Measurements from ENCODE around the gene MBNL3.

Gene MBNL3, protein sequence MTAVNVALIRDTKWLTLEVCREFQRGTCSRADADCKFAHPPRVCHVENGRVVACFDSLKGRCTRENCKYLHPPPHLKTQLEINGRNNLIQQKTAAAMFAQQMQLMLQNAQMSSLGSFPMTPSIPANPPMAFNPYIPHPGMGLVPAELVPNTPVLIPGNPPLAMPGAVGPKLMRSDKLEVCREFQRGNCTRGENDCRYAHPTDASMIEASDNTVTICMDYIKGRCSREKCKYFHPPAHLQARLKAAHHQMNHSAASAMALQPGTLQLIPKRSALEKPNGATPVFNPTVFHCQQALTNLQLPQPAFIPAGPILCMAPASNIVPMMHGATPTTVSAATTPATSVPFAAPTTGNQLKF

DNA sequence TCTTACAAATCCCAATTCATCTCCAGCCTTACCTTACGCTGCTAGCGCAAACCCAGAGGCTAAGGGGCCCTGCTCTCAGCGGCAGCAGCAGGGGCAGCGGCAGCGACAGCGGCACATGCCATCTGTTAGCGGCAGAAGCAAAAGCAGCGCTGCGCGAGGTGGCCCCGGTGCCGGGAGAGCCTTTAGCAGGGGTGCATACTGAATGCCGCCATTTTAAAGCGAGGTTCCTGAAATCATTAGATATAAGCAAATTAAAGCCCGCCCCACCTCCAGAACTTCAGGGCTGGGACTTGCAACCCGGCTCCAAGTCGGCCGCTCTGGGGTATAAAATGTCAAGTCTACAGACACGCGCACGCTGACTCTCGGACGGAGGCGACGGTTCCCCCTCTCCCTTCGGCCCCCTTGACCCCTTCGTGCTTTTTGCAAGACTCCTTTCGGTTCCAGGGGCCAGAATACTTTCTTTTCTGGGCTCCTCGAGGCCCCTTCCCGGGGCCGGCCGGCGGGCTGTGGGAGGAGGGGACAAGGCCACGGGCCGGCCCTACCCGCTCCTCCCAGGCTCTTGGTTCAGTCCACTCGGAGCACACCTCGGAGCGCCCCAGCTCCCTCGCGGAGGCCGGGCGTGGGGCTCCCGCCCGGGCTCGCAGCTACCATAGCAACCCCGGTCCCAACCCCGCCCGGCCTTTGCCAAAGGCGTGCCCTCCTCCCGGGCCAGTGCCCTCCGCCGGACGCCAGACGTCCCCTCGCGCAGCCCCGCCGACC lies at the start of gene MBNL3:
TSS of gene MBNL3 (minus strand) at position 220 of the 759 bp plus-strand sequence. CDS start 49,427 bp downstream, outside the sequence.
- H3K4me1 ChIP-seq (ENCODE audit: insufficient read depth, low read length) = no peaks in the 10 kb centered on the region
- H3K9me3 ChIP-seq (ENCODE audit: low read length) = no peaks in the 10 kb centered on the region
- no peak within 1 kb of the TSS for H3K9ac ChIP-seq (ENCODE audit: low read length)
- peak within 1 kb of the TSS; percentile 39 to 43 for H3K4me3 ChIP-seq (ENCODE audit: low read depth in 1 of 2, low read length in 2 of 2)
- H3K27ac ChIP-seq (ENCODE audit: low read depth, low read length) = no peak within 1 kb of the TSS
- H3K36me3 ChIP-seq (ENCODE audit: insufficient read depth, low read length) = no peaks in the 10 kb centered on the region
- peaks cover 9 to 23% of the 10 kb centered on the region in 2 donors for H3K27me3 ChIP-seq (ENCODE audit: control insufficient read depth in 1 of 2, insufficient read depth in 2 of 2, low read length in 2 of 2)

DNA sequence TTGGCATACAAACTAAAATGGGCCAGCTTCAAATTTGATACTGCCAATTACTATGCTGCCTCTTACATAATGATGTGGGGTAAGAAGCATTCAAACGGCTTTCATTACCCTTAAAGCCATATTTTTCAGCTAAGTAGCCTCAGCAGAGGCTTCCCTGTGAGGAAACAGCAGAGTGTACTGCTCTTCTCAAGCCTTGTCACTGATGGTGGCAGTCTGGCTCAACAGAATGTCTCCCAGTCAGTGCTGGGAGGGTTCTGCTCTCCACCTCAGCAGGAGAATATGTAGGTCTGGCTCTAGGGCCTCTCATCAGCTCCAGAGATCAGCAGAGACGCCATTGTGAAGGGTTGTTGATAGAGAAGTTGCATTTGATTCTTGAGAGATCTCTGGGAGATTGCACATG lies 44.6 kb upstream of the MBNL3 start:
- no peaks in the 10 kb centered on the region for H3K27me3 ChIP-seq (ENCODE audit: control insufficient read depth in 1 of 2, insufficient read depth in 2 of 2, low read length in 2 of 2)
- H3K27ac ChIP-seq (ENCODE audit: low read depth, low read length) = no peak overlapping the region
- H3K36me3 ChIP-seq (ENCODE audit: insufficient read depth, low read length) = no peaks in the 10 kb centered on the region
- no peak overlapping the region for H3K4me3 ChIP-seq (ENCODE audit: low read depth in 1 of 2, low read length in 2 of 2)
- no peaks in the 10 kb centered on the region for H3K4me1 ChIP-seq (ENCODE audit: insufficient read depth, low read length)
- no peak overlapping the region for H3K9ac ChIP-seq (ENCODE audit: low read length)
- H3K9me3 ChIP-seq (ENCODE audit: low read length) = no peaks in the 10 kb centered on the region

DNA sequence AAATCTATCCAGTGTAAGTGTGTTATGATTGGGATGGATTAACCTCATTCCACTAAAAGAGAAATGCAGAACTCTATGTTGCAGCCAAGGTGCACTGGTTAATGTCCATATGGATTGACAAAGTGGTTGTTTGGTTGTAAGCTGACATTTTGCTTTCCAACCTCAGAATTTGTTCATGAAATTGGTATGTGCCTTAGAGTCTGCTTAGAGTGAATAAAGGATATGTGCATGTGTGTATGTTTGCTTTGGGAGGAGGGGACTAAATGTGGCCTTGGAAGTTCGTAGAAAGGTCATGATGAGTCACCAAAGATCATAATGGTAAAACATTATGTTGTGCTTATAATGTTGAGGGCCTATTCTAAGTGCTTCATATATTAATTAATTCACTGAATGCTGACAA lies 44.1 kb upstream of the MBNL3 start:
- no peak overlapping the region for H3K4me3 ChIP-seq (ENCODE audit: low read depth in 1 of 2, low read length in 2 of 2)
- no peaks in the 10 kb centered on the region for H3K4me1 ChIP-seq (ENCODE audit: insufficient read depth, low read length)
- no peaks in the 10 kb centered on the region for H3K9me3 ChIP-seq (ENCODE audit: low read length)
- H3K36me3 ChIP-seq (ENCODE audit: insufficient read depth, low read length) = no peaks in the 10 kb centered on the region
- H3K27me3 ChIP-seq (ENCODE audit: control insufficient read depth in 1 of 2, insufficient read depth in 2 of 2, low read length in 2 of 2) = no peaks in the 10 kb centered on the region
- no peak overlapping the region for H3K27ac ChIP-seq (ENCODE audit: low read depth, low read length)
- no peak overlapping the region for H3K9ac ChIP-seq (ENCODE audit: low read length)

DNA sequence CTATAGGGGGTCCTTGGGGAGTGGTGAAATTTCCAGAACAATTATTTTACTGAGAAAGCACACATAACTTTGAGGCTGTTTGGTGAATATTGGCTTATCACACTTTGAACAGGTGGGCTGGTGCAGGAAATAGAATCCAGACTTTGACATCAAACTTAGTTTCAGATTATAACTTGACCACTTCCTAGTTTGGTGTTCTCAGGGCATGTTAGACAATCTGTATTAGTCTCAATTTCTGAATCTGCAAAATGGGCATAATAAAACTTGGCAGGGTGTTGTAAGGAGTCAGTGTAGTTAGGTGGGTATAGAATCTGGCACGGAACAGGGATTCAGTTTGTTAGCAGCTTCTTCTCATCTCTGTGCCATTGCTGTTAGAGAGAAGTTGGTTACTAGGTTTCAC lies 43.3 kb upstream of the MBNL3 start:
- Histone ChIP-seq H3K9me3 (ENCODE audit: low read length) (no peaks in the 10 kb centered on the region), H3K9ac (ENCODE audit: low read length) (no peak overlapping the region), H3K36me3 (ENCODE audit: insufficient read depth, low read length) (no peaks in the 10 kb centered on the region), H3K4me3 (ENCODE audit: low read depth in 1 of 2, low read length in 2 of 2) (no peak overlapping the region), H3K27me3 (ENCODE audit: control insufficient read depth in 1 of 2, insufficient read depth in 2 of 2, low read length in 2 of 2) (no peaks in the 10 kb centered on the region), H3K27ac (ENCODE audit: low read depth, low read length) (no peak overlapping the region), H3K4me1 (ENCODE audit: insufficient read depth, low read length) (no peaks in the 10 kb centered on the region)

DNA sequence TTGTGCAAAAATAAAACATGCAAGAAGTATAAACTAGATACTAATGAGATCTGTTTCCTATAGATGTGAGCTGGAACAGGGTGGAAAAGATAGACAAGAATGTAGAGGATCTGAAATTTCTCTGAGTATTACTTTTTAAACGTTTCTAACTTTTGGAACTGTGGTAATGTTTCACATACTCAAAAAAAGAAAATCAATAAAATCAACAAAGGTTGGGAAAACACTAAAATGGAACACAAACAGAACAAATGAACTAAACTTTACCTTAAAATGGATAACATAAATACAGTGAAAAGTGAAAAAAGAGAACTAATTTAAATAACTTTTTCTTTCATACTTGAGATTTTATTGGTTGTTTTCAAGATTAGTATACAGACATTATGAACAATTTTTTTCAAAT lies 32.0 kb upstream of the MBNL3 start:
- no peaks in the 10 kb centered on the region for H3K9me3 ChIP-seq (ENCODE audit: low read length)
- H3K36me3 ChIP-seq (ENCODE audit: insufficient read depth, low read length) = no peaks in the 10 kb centered on the region
- H3K27me3 ChIP-seq (ENCODE audit: control insufficient read depth in 1 of 2, insufficient read depth in 2 of 2, low read length in 2 of 2) = no peaks in the 10 kb centered on the region
- no peak overlapping the region for H3K4me3 ChIP-seq (ENCODE audit: low read depth in 1 of 2, low read length in 2 of 2)
- H3K4me1 ChIP-seq (ENCODE audit: insufficient read depth, low read length) = no peaks in the 10 kb centered on the region
- H3K27ac ChIP-seq (ENCODE audit: low read depth, low read length) = no peak overlapping the region
- no peak overlapping the region for H3K9ac ChIP-seq (ENCODE audit: low read length)

DNA sequence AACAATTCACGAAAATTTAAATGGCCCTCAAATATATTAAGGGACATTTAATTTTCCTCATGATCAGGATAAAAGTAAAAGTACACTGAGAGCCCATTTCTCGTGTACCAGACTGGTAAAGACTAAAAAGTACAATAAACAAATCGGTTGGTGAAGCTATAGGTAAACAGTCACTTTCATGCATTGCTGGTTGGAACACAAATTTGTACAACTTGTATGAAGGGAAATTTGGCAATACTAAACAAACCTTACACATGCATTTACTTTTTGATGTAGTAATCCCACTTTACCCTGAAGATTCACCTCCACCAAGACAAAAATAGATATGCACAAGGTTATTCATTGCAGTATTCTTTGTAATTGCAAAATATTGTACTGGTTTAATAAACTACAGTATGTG lies 31.4 kb upstream of the MBNL3 start:
- H3K27ac ChIP-seq (ENCODE audit: low read depth, low read length) = no peak overlapping the region
- H3K9me3 ChIP-seq (ENCODE audit: low read length) = no peaks in the 10 kb centered on the region
- H3K4me1 ChIP-seq (ENCODE audit: insufficient read depth, low read length) = no peaks in the 10 kb centered on the region
- H3K9ac ChIP-seq (ENCODE audit: low read length) = no peak overlapping the region
- no peak overlapping the region for H3K4me3 ChIP-seq (ENCODE audit: low read depth in 1 of 2, low read length in 2 of 2)
- H3K27me3 ChIP-seq (ENCODE audit: control insufficient read depth in 1 of 2, insufficient read depth in 2 of 2, low read length in 2 of 2) = no peaks in the 10 kb centered on the region
- H3K36me3 ChIP-seq (ENCODE audit: insufficient read depth, low read length) = no peaks in the 10 kb centered on the region

DNA sequence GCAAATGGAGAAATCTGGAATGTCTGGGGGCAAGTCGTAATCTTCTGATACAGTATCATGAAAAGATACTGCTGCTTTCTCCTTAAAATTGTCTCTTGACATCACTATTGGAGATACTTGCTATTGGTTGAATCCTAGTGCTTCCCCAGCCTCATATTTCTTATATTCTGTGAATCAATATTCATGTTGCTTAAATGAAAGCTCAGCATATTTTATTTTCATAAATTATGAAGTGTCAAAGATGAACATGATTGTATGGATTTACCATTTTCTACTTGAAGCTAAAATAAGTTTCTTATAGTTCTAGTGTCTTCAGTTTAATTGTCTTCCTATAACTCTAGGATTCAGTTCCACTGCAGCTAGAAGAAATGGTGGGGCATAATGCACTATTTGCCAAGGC lies 29.6 kb upstream of the MBNL3 start:
- Histone ChIP-seq H3K36me3 (ENCODE audit: insufficient read depth, low read length) (no peaks in the 10 kb centered on the region), H3K4me3 (ENCODE audit: low read depth in 1 of 2, low read length in 2 of 2) (no peak overlapping the region), H3K27me3 (ENCODE audit: control insufficient read depth in 1 of 2, insufficient read depth in 2 of 2, low read length in 2 of 2) (no peaks in the 10 kb centered on the region), H3K9me3 (ENCODE audit: low read length) (no peaks in the 10 kb centered on the region), H3K4me1 (ENCODE audit: insufficient read depth, low read length) (no peaks in the 10 kb centered on the region), H3K27ac (ENCODE audit: low read depth, low read length) (no peak overlapping the region), H3K9ac (ENCODE audit: low read length) (no peak overlapping the region)

DNA sequence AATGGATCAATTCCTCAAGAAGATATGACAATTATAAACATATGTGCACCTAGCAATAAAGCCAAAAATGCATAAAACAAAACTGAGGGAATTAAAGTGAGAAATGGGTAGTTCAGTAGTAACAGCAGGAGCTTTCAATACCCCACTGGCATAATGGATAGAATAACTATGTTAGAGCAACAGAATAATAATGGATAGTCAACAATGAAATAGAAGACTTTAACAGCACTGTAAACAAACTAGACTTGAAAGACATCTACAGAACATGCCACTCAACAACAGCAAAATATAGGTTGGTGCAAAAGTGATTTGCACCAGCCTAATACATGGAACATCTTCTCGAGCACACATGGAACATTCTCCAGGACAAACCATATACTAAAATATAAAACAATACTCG lies 20.0 kb upstream of the MBNL3 start:
- H3K27ac ChIP-seq (ENCODE audit: low read depth, low read length) = no peak overlapping the region
- H3K36me3 ChIP-seq (ENCODE audit: insufficient read depth, low read length) = no peaks in the 10 kb centered on the region
- no peak overlapping the region for H3K4me3 ChIP-seq (ENCODE audit: low read depth in 1 of 2, low read length in 2 of 2)
- H3K4me1 ChIP-seq (ENCODE audit: insufficient read depth, low read length) = no peaks in the 10 kb centered on the region
- peaks cover 0 to 3% of the 10 kb centered on the region in 2 donors for H3K27me3 ChIP-seq (ENCODE audit: control insufficient read depth in 1 of 2, insufficient read depth in 2 of 2, low read length in 2 of 2)
- H3K9me3 ChIP-seq (ENCODE audit: low read length) = no peaks in the 10 kb centered on the region
- no peak overlapping the region for H3K9ac ChIP-seq (ENCODE audit: low read length)

DNA sequence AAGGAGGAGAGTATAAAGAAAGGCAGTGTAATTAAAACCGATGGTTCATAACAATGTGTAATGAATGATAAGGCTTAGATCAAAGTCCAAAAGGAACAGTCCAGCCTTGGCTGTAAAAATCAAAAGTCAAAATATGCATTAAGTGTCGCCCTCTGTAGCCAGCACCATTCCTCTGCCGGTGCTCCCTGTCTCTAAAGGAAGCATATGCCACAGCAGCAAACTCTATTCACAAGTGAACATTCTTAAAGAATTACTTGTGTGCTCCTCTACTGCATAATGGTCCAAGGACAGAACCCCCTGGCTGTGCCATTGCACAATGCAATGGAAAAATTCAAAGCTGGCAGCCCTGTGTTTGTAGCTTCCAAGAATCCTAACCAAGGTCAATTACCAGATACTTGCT lies 16.3 kb upstream of the MBNL3 start:
- Histone ChIP-seq H3K9me3 (ENCODE audit: low read length) (no peaks in the 10 kb centered on the region), H3K4me1 (ENCODE audit: insufficient read depth, low read length) (no peaks in the 10 kb centered on the region), H3K27me3 (ENCODE audit: control insufficient read depth in 1 of 2, insufficient read depth in 2 of 2, low read length in 2 of 2) (peaks cover 0 to 3% of the 10 kb centered on the region in 2 donors), H3K27ac (ENCODE audit: low read depth, low read length) (no peak overlapping the region), H3K36me3 (ENCODE audit: insufficient read depth, low read length) (no peaks in the 10 kb centered on the region), H3K9ac (ENCODE audit: low read length) (no peak overlapping the region), H3K4me3 (ENCODE audit: low read depth in 1 of 2, low read length in 2 of 2) (no peak overlapping the region)

DNA sequence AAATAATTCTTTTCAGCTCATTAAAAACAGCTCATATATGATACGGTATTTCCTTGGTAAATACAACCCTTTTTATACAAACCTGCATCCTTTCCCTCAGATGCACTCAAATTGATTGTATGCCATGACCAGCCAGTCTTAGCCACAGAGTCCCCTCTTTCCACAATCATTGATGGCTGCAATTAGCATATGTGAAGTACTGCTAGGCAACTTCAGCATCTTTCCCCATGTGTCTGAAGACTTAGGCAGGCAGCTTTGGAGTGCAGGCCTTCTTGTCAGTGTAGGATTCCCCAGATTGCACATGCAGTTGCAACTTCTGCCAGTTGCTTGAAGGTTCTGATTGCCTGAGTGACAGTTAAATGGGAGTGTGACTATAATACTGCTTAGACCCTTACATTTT lies 15.6 kb upstream of the MBNL3 start:
- Histone ChIP-seq H3K9ac (ENCODE audit: low read length) (no peak overlapping the region), H3K27me3 (ENCODE audit: control insufficient read depth in 1 of 2, insufficient read depth in 2 of 2, low read length in 2 of 2) (peaks cover 0 to 3% of the 10 kb centered on the region in 2 donors), H3K4me1 (ENCODE audit: insufficient read depth, low read length) (no peaks in the 10 kb centered on the region), H3K36me3 (ENCODE audit: insufficient read depth, low read length) (no peaks in the 10 kb centered on the region), H3K4me3 (ENCODE audit: low read depth in 1 of 2, low read length in 2 of 2) (no peak overlapping the region), H3K9me3 (ENCODE audit: low read length) (no peaks in the 10 kb centered on the region), H3K27ac (ENCODE audit: low read depth, low read length) (no peak overlapping the region)

DNA sequence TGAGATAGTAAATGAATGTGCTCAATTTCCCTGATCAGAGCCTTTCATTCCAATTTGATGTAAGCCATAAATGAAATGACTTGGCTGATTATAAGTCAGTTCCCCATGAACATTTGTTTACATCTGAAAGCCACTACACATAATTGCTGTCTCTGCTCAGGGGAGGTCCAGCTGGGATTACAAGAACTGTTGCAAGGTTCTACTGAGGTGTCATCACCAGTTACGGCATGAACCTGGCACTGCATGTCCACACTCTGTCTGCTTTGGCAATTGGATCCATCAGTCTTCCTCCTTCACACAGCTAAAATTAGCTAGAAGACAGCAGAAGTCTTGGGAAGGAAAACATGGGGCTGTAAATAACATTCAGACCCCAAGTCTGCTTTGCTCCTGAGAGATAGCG lies 12.8 kb upstream of the MBNL3 start:
- peaks cover 0 to 3% of the 10 kb centered on the region in 2 donors for H3K27me3 ChIP-seq (ENCODE audit: control insufficient read depth in 1 of 2, insufficient read depth in 2 of 2, low read length in 2 of 2)
- no peak overlapping the region for H3K4me3 ChIP-seq (ENCODE audit: low read depth in 1 of 2, low read length in 2 of 2)
- no peak overlapping the region for H3K27ac ChIP-seq (ENCODE audit: low read depth, low read length)
- H3K9me3 ChIP-seq (ENCODE audit: low read length) = no peaks in the 10 kb centered on the region
- no peaks in the 10 kb centered on the region for H3K4me1 ChIP-seq (ENCODE audit: insufficient read depth, low read length)
- no peaks in the 10 kb centered on the region for H3K36me3 ChIP-seq (ENCODE audit: insufficient read depth, low read length)
- no peak overlapping the region for H3K9ac ChIP-seq (ENCODE audit: low read length)

Data from muscle layer of colon (tissue), 2 donors.